Osteocyte (in vitro differentiated cells): Measurements from ENCODE around the gene MYLK3. TPM values are rescaled to one million over a fixed set of nuclear protein-coding genes. Genes with fewer than 3 reads are reported as not detected.

Experiments
- DNase-seq: peaks from one replicate; pipeline ENCODE4 v3.0.0; 2021; ENCODE audit warnings: mixed read lengths; ENCODE audit not compliant: unreplicated experiment; ENCODE audit errors: extremely low spot score
- H3K27ac Mint-ChIP-seq: one replicate; pipeline ENCODE4 v1.8.0; 2021; ENCODE audit warnings: mild to moderate bottlenecking, mixed read lengths; ENCODE audit not compliant: unreplicated experiment
- H3K27me3 Mint-ChIP-seq: one replicate; pipeline ENCODE4 v1.8.0; 2021; ENCODE audit warnings: mixed read lengths; ENCODE audit not compliant: unreplicated experiment
- H3K36me3 Mint-ChIP-seq: one replicate; pipeline ENCODE4 v1.8.0; 2021; ENCODE audit warnings: mixed read lengths; ENCODE audit not compliant: unreplicated experiment
- H3K4me1 Mint-ChIP-seq: one replicate; pipeline ENCODE4 v1.8.0; 2021; ENCODE audit warnings: mixed read lengths; ENCODE audit not compliant: unreplicated experiment
- H3K4me3 Mint-ChIP-seq: one replicate; pipeline ENCODE4 v1.8.0; 2021; ENCODE audit warnings: mild to moderate bottlenecking, moderate library complexity, mixed read lengths; ENCODE audit not compliant: unreplicated experiment
- H3K9me3 Mint-ChIP-seq: one replicate; pipeline ENCODE4 v1.8.0; 2021; ENCODE audit warnings: mixed read lengths; ENCODE audit not compliant: unreplicated experiment
- total RNA-seq: library from RNA; stranded (reverse); gene quantifications from 2 replicates; pipeline ENCODE4 v1.2.1, GENCODE V29; 2021
- TF ChIP-seq, protein P1 (sequence below): fragments of 200-600 bp; sonication (generic); IDR thresholded peaks from 2 replicates; pipeline ENCODE4 v1.5.0; 2021; ENCODE audit warnings: antibody characterized with exemption, mild to moderate bottlenecking, moderate library complexity

The MYLK3 gene
- total RNA-seq, 1 donor from 2014 or later, result 0.24 TPM

DNA sequence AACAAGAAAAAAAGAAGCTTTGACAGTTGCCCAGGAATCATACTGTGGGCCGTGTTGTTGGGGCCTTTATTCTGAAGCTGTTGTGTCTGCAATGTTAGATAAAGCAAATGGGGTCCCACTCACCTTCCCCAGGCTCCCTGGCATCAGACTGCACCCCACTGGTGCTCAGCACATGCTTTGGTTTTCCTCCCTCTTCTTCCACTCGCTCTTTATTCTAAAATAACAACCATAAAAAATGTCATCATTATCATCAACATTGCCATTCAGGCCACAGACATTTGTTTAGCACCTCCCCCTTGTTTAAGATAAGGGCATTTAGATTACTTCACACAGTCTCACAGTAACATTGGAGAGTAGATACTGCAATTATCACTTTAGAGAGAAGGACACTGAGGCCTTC is 8.2 kb downstream of the MYLK3 start:
- TF ChIP-seq, protein P1, sequence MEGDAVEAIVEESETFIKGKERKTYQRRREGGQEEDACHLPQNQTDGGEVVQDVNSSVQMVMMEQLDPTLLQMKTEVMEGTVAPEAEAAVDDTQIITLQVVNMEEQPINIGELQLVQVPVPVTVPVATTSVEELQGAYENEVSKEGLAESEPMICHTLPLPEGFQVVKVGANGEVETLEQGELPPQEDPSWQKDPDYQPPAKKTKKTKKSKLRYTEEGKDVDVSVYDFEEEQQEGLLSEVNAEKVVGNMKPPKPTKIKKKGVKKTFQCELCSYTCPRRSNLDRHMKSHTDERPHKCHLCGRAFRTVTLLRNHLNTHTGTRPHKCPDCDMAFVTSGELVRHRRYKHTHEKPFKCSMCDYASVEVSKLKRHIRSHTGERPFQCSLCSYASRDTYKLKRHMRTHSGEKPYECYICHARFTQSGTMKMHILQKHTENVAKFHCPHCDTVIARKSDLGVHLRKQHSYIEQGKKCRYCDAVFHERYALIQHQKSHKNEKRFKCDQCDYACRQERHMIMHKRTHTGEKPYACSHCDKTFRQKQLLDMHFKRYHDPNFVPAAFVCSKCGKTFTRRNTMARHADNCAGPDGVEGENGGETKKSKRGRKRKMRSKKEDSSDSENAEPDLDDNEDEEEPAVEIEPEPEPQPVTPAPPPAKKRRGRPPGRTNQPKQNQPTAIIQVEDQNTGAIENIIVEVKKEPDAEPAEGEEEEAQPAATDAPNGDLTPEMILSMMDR, result no peak
- no peak overlapping the region for H3K4me3 Mint-ChIP-seq
- H3K4me1 Mint-ChIP-seq, result peaks cover 6% of the 10 kb centered on the region
- H3K27me3 Mint-ChIP-seq, result no peaks in the 10 kb centered on the region
- H3K9me3 Mint-ChIP-seq, result no peaks in the 10 kb centered on the region
- no peak overlapping the region for H3K27ac Mint-ChIP-seq
- no peaks in the 10 kb centered on the region for H3K36me3 Mint-ChIP-seq
- no peak for DNase-seq

DNA sequence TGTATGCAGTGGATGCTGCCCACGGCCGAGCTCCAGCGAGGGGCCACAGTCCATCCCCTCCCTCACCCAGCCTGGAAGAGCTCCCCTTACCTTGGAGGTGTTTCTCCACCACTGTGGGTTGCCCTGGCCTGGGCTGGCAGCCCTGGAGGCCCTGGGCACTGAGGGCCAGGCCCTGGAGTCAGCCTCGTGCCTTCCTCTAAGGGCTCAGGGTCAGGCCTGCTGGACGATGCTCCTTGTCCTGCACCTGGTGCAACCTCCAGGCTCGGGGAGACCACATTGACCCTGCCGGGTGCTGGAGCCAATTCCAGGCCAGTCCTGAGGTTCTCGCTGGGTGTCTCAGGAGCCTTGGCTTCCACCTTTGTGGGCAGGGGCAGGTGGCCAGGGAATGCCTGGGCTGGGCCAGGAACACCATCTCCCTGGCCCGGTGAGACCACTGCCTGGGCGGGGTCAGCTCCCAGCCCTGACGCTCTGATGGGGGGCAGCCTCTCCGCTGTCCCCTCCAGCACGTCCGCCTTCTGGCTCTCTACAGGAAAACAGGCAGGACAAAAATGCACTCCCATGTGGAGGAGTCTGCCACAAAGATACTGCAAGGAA is 10.4 kb downstream of the MYLK3 start:
- no peak overlapping the region for H3K4me3 Mint-ChIP-seq
- H3K27ac Mint-ChIP-seq, result no peak overlapping the region
- no peaks in the 10 kb centered on the region for H3K9me3 Mint-ChIP-seq
- no peak for DNase-seq
- TF ChIP-seq, protein P1, result no peak
- no peaks in the 10 kb centered on the region for H3K36me3 Mint-ChIP-seq
- H3K27me3 Mint-ChIP-seq, result no peaks in the 10 kb centered on the region
- H3K4me1 Mint-ChIP-seq, result no peaks in the 10 kb centered on the region

DNA sequence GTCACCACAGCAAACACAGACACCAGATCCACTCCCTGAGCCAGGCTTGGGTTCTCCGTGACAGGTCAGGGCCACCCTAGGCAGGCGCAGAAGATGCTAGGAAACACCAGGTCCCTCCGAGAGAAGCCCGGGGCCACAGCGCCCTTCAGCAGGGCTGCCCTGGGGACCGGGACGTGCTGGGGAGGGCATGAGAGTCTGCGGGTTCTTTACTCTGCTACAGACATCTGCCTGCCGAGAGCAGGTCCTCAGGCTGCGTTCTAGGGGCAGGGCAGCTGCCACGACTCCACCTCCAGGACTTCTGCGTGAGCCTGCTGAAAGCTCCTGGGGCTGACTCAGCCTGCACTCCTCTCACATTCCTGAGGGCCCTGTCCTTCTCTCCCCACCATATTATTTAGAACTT is 11.4 kb downstream of the MYLK3 start:
- no peak for DNase-seq
- Mint-ChIP-seq H3K4me1 (no peaks in the 10 kb centered on the region), H3K27ac (no peak overlapping the region), H3K9me3 (no peaks in the 10 kb centered on the region), H3K4me3 (no peak overlapping the region), H3K27me3 (no peaks in the 10 kb centered on the region), H3K36me3 (no peaks in the 10 kb centered on the region)
- TF ChIP-seq, protein P1, result no peak

DNA sequence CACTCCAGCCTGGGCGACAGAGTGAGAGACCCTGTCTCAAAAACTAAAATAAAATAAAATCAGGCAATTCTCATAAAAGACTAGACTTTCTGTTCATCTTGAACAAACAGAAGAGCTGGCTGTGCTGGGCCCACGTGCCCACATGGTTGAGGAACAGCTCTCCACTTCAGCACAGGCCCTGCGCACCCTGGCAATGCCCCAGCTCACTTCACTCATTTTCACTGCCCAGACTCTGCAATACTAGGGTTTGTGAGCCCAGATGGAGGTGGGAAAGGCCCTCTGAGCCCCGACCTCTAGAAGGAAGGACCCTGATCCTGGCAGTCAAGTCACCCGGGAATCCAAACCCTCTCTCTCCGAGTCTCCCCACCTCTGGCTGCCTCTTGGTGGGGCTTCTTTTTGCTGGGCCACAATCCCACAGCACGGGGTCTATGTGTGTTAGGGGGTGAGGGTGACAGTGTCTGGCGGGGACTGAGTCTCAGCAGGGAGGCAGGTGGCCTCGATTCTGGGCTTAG is 14.8 kb downstream of the MYLK3 start:
- Mint-ChIP-seq H3K4me1 (peaks cover 6% of the 10 kb centered on the region), H3K4me3 (no peak overlapping the region), H3K27ac (no peak overlapping the region), H3K27me3 (no peaks in the 10 kb centered on the region), H3K36me3 (no peaks in the 10 kb centered on the region), H3K9me3 (no peaks in the 10 kb centered on the region)
- DNase-seq, result no peak
- TF ChIP-seq, protein P1, result no peak

DNA sequence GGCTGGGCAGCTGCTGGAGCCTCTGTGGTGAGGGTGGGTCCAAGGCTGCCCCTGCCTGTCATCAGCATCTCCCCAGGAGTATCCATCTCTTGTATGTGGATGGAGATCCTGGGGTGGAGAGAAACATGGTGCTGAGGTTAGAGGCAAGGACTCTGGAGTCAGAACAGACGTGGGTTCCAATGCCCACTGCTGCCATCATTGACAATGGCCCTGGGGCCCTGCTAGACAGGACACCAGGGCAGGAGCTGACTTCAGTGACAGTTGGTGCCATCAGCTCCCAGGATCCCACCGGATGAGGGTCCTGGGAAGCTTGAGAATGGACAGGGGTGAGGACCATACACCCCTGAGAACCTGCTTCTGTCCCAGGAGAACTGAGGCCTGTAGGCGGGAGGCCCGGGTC is 15.6 kb downstream of the MYLK3 start:
- H3K4me3 Mint-ChIP-seq, result no peak overlapping the region
- no peaks in the 10 kb centered on the region for H3K36me3 Mint-ChIP-seq
- H3K27me3 Mint-ChIP-seq, result no peaks in the 10 kb centered on the region
- no peak for DNase-seq
- peaks cover 6% of the 10 kb centered on the region for H3K4me1 Mint-ChIP-seq
- no peak overlapping the region for H3K27ac Mint-ChIP-seq
- no peaks in the 10 kb centered on the region for H3K9me3 Mint-ChIP-seq
- TF ChIP-seq, protein P1, result no peak
